GM18505 (cell line): ENCODE measurements around the gene C20orf173.
"Not testable (repeated sequence)": the region's sequence is repeated elsewhere in the genome, so short reads cannot be mapped to it uniquely, and the experiment has no call there.

Experiments used
- ATAC-seq: cut with Tn5 transposase; IDR thresholded peaks from one replicate; pipeline ENCODE4 v1.9.1; 2021; ENCODE audit not compliant: unreplicated experiment
- POLR2A ChIP-seq: IDR thresholded peaks from 4 replicates; pipeline ENCODE4 v1.6.1; 2011; ENCODE audit warnings: borderline replicate concordance; ENCODE audit not compliant: insufficient read depth, insufficient read length; ENCODE audit errors: extremely low read depth

Gene C20orf173

GRCh38 chr20:35560105-35560511, 30.7 kb upstream of the C20orf173 start:
- ATAC-seq, result no peak
- TF ChIP-seq POLR2A, result no peak

GRCh38 chr20:35559042-35559693, 29.7 kb upstream of the C20orf173 start:
- no peak for ATAC-seq
- no peak for TF ChIP-seq POLR2A

GRCh38 chr20:35558451-35558850, 29.0 kb upstream of the C20orf173 start:
- no peak for TF ChIP-seq POLR2A
- ATAC-seq, result no peak

GRCh38 chr20:35556871-35557270, 27.4 kb upstream of the C20orf173 start:
- no peak for ATAC-seq
- no peak for TF ChIP-seq POLR2A

- no peak for ATAC-seq
- TF ChIP-seq POLR2A, result no peak
Measured at GRCh38 chr20:35555951-35556645, 26.6 kb upstream of the C20orf173 start.

DNA sequence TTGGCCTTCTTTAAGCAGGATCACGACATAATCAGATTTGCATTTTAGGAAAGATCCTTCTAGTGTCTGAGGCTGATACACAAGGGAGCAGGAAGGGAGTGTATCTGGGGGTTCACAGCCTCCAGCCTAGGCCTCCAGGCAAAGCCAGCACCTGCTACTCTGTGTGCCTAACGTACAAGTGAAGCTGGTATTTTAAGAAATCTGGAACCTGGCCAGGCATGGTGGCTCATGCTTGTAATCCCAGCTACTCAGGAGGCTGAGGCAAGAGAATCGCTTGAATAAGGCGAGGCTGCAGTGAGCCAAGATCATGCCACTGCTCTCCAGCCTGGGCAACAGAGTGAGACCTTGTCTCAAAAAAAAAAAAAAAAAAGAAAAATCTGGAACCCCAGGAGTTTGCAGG, 26.0 kb upstream of the C20orf173 start:
- not testable (repeated sequence) for ATAC-seq

GRCh38 chr20:35552914-35553313, 23.5 kb upstream of the C20orf173 start:
- no peak for ATAC-seq
- TF ChIP-seq POLR2A, result no peak

DNA sequence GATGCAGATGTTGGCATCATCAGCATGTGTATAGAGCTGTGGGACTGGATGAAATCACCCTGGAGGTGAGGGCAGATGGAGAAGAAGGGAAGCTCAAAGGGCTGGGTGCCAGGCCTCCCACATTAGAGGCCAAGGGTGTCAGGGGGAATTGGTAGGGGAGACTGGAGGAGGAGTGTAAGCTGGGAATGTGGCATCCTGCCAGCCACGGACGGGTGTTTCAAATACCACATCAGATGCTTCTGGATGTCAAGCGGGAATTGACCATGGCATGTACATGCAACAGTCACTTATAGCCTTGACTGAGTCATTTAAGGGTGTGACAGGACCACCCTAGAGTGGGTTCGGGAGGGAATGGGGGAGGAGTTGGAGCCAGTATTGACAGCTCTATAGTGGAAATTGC, 22.1 kb upstream of the C20orf173 start:
- ATAC-seq, result no peak

DNA sequence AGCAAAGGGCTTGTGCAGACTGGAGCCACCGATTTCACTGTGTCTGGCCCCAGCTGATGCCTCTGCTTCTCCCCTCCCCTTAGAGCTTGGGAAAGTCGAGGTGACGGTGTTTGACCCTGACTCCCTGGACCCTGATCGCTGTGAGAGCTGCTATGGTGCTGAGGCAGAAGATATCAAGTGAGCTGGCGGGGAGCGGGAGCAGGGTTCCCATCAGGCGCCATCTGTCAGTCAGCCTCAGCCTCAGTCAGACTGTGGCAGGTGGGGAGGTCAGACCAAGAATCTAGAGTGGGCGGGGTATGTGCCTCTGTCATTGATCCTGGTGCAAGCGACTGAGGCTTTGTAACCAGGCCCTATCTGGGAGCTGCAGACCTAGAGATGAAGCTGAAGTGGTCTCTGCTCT, 17.9 kb upstream of the C20orf173 start:
- no peak for TF ChIP-seq POLR2A
- no peak for ATAC-seq

More for the DNA sequence above, 22.1 kb upstream of the C20orf173 start:
- TF ChIP-seq POLR2A, result no peak

- TF ChIP-seq POLR2A, result no peak
- no peak for ATAC-seq
Measured at GRCh38 chr20:35546127-35546526, 16.7 kb upstream of the C20orf173 start.

DNA sequence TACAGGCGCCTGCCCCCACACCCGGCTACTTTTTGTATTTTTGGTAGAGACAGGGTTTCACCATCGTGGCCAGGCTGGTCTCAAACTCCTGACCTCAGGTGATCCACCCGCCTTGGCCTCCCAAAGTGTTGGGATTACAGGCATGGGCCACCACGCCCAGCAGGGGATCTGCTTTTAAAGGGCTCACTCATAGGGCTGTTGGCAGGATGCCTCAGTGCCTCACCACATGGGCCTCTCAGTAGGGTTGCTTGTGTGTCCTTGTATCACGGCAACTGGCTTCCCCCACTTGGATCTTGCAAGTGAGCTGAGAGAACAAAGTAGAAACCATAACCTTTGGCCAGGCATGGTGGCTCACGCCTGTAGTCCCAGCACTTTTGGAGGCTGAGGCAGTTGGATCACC, 15.5 kb upstream of the C20orf173 start:
- not testable (repeated sequence) for ATAC-seq

DNA sequence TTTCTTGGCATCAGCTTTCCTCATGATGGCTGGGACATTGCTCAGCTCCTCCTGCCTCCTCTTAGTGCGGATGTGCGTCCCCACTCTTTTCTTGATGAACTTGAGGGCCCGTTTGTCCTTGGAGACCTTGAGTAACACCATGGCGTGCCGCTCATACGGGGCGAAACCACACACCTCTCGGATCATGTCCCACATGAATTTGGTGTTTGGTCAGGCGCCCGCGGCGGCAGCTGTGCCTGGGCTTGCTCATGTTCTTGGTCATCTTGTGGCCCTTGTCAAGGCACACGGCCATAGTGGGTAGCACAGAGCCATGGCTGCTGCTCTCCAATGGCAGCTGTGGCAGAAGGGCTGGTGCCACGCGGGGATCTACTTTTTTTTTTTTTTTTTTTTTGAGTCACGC, 15.0 kb upstream of the C20orf173 start:
- no peak for ATAC-seq
- TF ChIP-seq POLR2A, result no peak

- TF ChIP-seq POLR2A, result no peak
- no peak for ATAC-seq
Measured at GRCh38 chr20:35542990-35543389, 13.5 kb upstream of the C20orf173 start.

GRCh38 chr20:35541783-35542662, 12.6 kb upstream of the C20orf173 start, which contains the start of gene ERGIC3:
ERGIC3 (plus strand) TSS chr20:35542078; CDS start chr20:35542098, 20 bp downstream.
- TF ChIP-seq POLR2A, result peak; percentile 79
- peak; percentile 84 for ATAC-seq
